ENCODE measurements around the gene C12orf42.

- TF ChIP-seq CTCF (IDR thresholded peaks at IDR 0.05) (no peak), EZH2 (IDR thresholded peaks at IDR 0.05; ENCODE audit: borderline replicate concordance, insufficient read depth, low read depth, low read length, poor library complexity, severe bottlenecking) (no peak)
Measured at GRCh38 chr12:103444983-103445382, 50.8 kb downstream of the C12orf42 start.
